Measurements from ENCODE around the gene FAM181A.

- TF ChIP-seq CTCF (IDR thresholded peaks at IDR 0.05; ENCODE audit: insufficient read depth, low read length, poor library complexity, severe bottlenecking) (no peak), EZH2phosphoT487 (conservative IDR thresholded peaks at IDR 0.05; ENCODE audit: low read length) (no peak)
Measured at GRCh38 chr14:93897476-93897845, 29.7 kb upstream of the FAM181A start.
